ENCODE measurements around the gene IQCH. TPM values are rescaled to one million over a fixed set of nuclear protein-coding genes. Genes with fewer than 3 reads are reported as not detected.
"Not testable (repeated sequence)": the region's sequence is repeated elsewhere in the genome, so short reads cannot be mapped to it uniquely, and the experiment has no call there.

Gene IQCH
- total RNA-seq, 2 donors from 2014 or later = 0.93 to 2.2 TPM

DNA sequence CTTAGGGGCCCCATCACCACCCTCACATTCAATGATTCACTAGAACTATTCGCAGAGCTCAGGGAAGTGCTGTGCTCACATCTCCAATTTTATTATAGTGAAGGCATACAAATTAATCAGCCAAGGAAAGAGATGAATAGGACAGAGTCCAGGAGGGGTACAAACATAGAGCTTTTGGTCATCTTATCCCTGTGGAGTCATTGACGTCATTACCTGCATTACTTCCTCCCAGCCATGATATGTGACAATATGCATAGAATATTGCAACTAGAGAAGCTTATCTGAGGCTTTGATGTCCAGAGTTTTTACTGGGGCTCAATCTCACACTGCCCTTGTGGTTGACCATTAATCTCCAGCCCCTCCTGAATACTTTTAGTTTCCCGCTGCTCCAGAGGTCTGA, 1.5 kb downstream of the IQCH start:
- no peak for DNase-seq
- intact Hi-C loops (cut with DNase I) = no loop called here
- no peaks in the 10 kb centered on the region for H3K27me3 ChIP-seq
- peaks cover 5% of the 10 kb centered on the region for H3K4me1 ChIP-seq
- TF ChIP-seq, protein P1, sequence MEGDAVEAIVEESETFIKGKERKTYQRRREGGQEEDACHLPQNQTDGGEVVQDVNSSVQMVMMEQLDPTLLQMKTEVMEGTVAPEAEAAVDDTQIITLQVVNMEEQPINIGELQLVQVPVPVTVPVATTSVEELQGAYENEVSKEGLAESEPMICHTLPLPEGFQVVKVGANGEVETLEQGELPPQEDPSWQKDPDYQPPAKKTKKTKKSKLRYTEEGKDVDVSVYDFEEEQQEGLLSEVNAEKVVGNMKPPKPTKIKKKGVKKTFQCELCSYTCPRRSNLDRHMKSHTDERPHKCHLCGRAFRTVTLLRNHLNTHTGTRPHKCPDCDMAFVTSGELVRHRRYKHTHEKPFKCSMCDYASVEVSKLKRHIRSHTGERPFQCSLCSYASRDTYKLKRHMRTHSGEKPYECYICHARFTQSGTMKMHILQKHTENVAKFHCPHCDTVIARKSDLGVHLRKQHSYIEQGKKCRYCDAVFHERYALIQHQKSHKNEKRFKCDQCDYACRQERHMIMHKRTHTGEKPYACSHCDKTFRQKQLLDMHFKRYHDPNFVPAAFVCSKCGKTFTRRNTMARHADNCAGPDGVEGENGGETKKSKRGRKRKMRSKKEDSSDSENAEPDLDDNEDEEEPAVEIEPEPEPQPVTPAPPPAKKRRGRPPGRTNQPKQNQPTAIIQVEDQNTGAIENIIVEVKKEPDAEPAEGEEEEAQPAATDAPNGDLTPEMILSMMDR (IDR thresholded peaks at IDR 0.05) = no peak
- H3K4me3 ChIP-seq = no peak overlapping the region
- H3K36me3 ChIP-seq = no peaks in the 10 kb centered on the region
- no peaks in the 10 kb centered on the region for H3K9me3 ChIP-seq
- no peak overlapping the region for H3K9ac ChIP-seq (ENCODE audit: low read depth in 2 of 2, low read length in 2 of 2)
- H3K27ac ChIP-seq = no peak overlapping the region

DNA sequence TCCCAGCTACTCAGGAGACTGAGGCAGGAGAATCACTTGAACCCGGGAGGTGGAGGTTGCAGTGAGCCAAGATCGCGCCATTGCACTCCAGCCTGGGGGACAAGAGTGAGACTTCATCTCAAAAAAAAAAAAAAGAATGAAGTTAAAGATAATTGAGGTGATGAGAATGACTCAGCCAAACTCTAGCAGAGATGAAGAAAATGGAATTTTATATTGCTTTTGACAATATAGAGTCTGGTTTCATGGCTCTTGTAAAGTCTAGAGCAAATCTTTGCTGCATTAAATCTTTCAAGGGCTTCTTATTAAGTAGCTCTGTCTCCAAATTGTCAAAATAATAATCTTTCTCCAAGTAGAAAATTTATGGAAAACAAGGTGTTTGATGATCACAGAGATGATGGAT, 3.8 kb downstream of the IQCH start:
- H3K4me3 ChIP-seq; intact Hi-C loops (cut with DNase I); DNase-seq; H3K9ac ChIP-seq (ENCODE audit: low read depth in 2 of 2, low read length in 2 of 2); H3K27me3 ChIP-seq; H3K4me1 ChIP-seq; H3K36me3 ChIP-seq; H3K27ac ChIP-seq; H3K9me3 ChIP-seq: not testable (repeated sequence)

DNA sequence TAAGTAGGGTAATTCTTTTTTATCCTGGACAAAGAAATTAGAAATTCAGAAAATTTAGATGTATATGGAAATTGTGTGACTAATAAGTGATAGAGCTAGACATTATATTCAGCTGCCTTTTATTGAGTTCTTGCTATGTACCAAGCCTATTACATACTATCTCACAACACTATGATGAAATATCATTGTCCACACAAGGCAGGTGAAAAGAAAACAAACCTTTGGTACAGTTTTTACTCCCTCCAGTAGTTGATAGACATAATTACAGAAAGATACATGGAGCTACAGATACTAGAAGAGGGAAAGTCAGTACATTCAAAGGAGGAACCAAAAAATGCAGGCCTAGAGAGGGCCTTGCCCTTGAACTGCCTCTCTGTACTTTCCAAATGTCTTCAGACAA, 4.8 kb downstream of the IQCH start:
- no peaks in the 10 kb centered on the region for H3K36me3 ChIP-seq
- H3K9me3 ChIP-seq = no peaks in the 10 kb centered on the region
- no peak overlapping the region for H3K27ac ChIP-seq
- no peaks in the 10 kb centered on the region for H3K27me3 ChIP-seq
- intact Hi-C loops (cut with DNase I) = no loop called here
- no peak for DNase-seq
- no peak overlapping the region for H3K9ac ChIP-seq (ENCODE audit: low read depth in 2 of 2, low read length in 2 of 2)
- no peak overlapping the region for H3K4me3 ChIP-seq
- H3K4me1 ChIP-seq = no peaks in the 10 kb centered on the region
- TF ChIP-seq, protein P1 (IDR thresholded peaks at IDR 0.05) = no peak

DNA sequence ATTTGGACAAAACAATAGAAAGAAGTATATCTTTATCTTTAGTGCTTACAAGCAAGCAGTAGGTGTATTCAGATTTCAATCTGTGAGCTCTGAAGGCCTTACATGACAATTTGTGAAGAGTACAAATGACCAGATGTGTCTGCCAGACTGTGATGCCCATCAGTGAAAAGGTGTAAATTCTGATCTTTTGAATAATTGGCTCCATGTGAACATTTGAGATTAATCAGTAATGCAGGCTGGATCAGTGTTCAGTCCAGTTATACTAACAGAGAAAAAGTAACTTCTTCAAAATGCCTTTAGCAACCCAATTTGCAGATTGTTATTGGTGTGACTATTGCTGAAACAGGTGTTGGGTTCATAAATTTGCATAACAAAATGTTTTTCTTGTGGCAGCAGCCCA, 5.2 kb downstream of the IQCH start:
- no peaks in the 10 kb centered on the region for H3K9me3 ChIP-seq
- DNase-seq = no peak
- TF ChIP-seq, protein P1 (IDR thresholded peaks at IDR 0.05) = no peak
- no peaks in the 10 kb centered on the region for H3K27me3 ChIP-seq
- H3K36me3 ChIP-seq = no peaks in the 10 kb centered on the region
- H3K4me1 ChIP-seq = no peaks in the 10 kb centered on the region
- intact Hi-C loops (cut with DNase I) = no loop called here
- no peak overlapping the region for H3K4me3 ChIP-seq
- no peak overlapping the region for H3K9ac ChIP-seq (ENCODE audit: low read depth in 2 of 2, low read length in 2 of 2)
- H3K27ac ChIP-seq = no peak overlapping the region

DNA sequence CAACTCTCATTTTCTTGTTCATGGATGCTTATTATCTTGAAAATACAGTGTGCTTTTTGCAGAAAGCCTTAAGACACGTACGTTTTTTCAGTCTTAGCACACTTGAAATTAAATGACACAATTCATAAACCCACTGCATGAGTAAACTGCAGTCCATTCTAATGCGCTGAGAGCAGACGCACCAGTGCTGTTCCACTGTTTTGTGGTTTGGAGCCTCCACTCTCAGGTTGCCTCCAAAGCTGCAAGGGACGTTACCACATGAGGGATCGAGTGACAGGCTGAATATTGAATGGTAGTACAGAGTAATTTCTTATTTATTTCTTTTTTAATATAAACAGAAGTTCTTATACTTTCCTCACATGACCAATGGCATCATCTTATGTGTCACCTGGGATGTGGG, 12.3 kb downstream of the IQCH start:
- Histone ChIP-seq H3K27me3 (no peaks in the 10 kb centered on the region), H3K9ac (ENCODE audit: low read depth in 2 of 2, low read length in 2 of 2) (no peak overlapping the region), H3K9me3 (no peaks in the 10 kb centered on the region), H3K36me3 (no peaks in the 10 kb centered on the region), H3K4me1 (no peaks in the 10 kb centered on the region), H3K4me3 (no peak overlapping the region), H3K27ac (no peak overlapping the region)
- no peak for DNase-seq
- TF ChIP-seq, protein P1 (IDR thresholded peaks at IDR 0.05) = no peak
- intact Hi-C loops (cut with DNase I) = no loop called here

DNA sequence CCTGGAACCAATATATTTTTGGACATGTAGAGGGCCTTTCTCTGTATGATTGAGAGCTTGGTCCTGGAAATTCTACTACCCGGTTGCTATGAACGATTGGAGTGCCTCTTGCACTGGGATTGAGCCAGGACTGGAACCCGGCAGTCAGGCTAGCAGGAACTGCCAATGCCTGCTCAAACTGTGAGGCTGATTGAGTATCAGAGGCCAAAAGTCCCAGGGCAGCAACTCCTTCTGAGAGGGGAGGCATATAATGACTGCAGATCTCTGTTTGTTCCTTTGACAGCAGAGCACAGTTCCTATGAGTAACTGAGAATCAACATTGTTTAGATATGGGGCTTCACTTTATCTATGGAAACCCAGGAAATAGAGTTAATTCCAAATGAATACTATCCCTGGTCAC, 12.9 kb downstream of the IQCH start:
- Histone ChIP-seq H3K4me1 (no peaks in the 10 kb centered on the region), H3K4me3 (no peak overlapping the region), H3K27ac (no peak overlapping the region), H3K36me3 (no peaks in the 10 kb centered on the region), H3K27me3 (no peaks in the 10 kb centered on the region), H3K9me3 (no peaks in the 10 kb centered on the region), H3K9ac (ENCODE audit: low read depth in 2 of 2, low read length in 2 of 2) (no peak overlapping the region)
- TF ChIP-seq, protein P1 (IDR thresholded peaks at IDR 0.05) = no peak
- DNase-seq = no peak
- intact Hi-C loops (cut with DNase I) = no loop called here

Measured in colonic mucosa (tissue), 4 donors.